Hepatocyte (in vitro differentiated cells): ENCODE data around the gene SLAIN2.

ENCODE experiments used
- EZH2phosphoT487 ChIP-seq: fragments of 200-600 bp; sonication (generic); IDR thresholded peaks from one replicate; pipeline ENCODE4 v1.6.1; 2018; ENCODE audit warnings: antibody characterized with exemption, mild to moderate bottlenecking, low read depth, moderate library complexity; ENCODE audit not compliant: unreplicated experiment, severe bottlenecking
- TF ChIP-seq, protein P1 (sequence below): fragments of 200-600 bp; sonication (generic); IDR thresholded peaks from 2 replicates; pipeline ENCODE4 v1.5.1; 2016; ENCODE audit warnings: antibody characterized with exemption, mild to moderate bottlenecking; ENCODE audit not compliant: poor library complexity

DNA sequence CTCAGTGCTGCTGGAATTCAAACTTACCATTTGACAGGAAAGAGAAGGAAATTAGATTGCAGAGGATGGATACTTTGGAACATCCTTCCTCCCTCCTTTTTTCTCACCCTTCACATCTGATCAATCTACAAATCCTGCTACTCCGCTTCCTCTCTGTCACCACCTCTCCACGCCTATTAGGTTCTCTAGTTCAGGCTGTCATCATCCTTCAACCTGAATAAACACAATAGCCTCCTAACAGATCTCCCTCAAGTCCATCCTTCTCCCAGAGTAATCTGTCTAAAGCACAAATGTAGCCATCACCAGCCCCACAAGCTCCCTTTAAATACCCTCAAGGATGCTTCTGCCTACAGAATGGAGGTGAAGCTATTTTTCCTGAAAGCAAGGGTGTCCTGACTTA lies 20.0 kb upstream of the SLAIN2 start:
- TF ChIP-seq, protein P1, sequence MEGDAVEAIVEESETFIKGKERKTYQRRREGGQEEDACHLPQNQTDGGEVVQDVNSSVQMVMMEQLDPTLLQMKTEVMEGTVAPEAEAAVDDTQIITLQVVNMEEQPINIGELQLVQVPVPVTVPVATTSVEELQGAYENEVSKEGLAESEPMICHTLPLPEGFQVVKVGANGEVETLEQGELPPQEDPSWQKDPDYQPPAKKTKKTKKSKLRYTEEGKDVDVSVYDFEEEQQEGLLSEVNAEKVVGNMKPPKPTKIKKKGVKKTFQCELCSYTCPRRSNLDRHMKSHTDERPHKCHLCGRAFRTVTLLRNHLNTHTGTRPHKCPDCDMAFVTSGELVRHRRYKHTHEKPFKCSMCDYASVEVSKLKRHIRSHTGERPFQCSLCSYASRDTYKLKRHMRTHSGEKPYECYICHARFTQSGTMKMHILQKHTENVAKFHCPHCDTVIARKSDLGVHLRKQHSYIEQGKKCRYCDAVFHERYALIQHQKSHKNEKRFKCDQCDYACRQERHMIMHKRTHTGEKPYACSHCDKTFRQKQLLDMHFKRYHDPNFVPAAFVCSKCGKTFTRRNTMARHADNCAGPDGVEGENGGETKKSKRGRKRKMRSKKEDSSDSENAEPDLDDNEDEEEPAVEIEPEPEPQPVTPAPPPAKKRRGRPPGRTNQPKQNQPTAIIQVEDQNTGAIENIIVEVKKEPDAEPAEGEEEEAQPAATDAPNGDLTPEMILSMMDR = no peak
- TF ChIP-seq EZH2phosphoT487 = no peak
